Lower leg skin (tissue), 3 donors: ENCODE data around the gene NUCB2.

Source experiments
- POLR2A ChIP-seq, 2 donors: fragments of 450-650 bp; IDR thresholded peaks; one replicate each; pipeline ENCODE4 v1.6.1; 2016 to 2017; ENCODE audit warnings: antibody characterized with exemption in 2 of 2, mild to moderate bottlenecking in 1 of 2, moderate library complexity in 1 of 2
- TF ChIP-seq, protein P1 (sequence below), 3 donors: fragments of 450-650 bp; IDR thresholded peaks; one replicate each; pipeline ENCODE4 v1.5.1; 2016; ENCODE audit warnings: antibody characterized with exemption in 3 of 3, mild to moderate bottlenecking in 3 of 3, moderate library complexity in 2 of 3

DNA sequence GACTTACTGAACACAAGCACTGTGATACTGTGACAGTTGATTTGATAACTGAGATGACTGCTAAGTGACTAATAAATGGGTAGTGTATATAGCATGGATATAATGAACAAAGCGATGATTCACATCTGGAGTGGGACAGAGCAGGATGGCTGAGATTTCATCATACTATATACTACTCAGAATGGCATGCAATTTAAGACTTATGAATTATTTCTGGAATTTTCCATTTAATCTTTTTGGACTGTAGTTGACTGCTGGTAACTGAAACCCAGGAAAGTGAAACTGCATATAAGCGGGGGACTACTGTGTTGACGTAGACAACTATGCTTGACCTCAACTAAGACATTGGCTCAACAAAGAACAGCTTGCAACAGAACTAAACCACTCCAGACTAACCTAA is 20.0 kb upstream of the NUCB2 start:
- TF ChIP-seq, protein P1, sequence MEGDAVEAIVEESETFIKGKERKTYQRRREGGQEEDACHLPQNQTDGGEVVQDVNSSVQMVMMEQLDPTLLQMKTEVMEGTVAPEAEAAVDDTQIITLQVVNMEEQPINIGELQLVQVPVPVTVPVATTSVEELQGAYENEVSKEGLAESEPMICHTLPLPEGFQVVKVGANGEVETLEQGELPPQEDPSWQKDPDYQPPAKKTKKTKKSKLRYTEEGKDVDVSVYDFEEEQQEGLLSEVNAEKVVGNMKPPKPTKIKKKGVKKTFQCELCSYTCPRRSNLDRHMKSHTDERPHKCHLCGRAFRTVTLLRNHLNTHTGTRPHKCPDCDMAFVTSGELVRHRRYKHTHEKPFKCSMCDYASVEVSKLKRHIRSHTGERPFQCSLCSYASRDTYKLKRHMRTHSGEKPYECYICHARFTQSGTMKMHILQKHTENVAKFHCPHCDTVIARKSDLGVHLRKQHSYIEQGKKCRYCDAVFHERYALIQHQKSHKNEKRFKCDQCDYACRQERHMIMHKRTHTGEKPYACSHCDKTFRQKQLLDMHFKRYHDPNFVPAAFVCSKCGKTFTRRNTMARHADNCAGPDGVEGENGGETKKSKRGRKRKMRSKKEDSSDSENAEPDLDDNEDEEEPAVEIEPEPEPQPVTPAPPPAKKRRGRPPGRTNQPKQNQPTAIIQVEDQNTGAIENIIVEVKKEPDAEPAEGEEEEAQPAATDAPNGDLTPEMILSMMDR (IDR thresholded peaks at IDR 0.05): no peak
- no peak for TF ChIP-seq POLR2A (IDR thresholded peaks at IDR 0.05)
